ENCODE results near the gene HRAS. TPM values are rescaled to one million over a fixed set of nuclear protein-coding genes. Genes with fewer than 3 reads are reported as not detected.

Gene HRAS
- polyA plus RNA-seq, 1 of the 3 experiments (the other 2 are of a cell fraction) = 217 TPM

DNA sequence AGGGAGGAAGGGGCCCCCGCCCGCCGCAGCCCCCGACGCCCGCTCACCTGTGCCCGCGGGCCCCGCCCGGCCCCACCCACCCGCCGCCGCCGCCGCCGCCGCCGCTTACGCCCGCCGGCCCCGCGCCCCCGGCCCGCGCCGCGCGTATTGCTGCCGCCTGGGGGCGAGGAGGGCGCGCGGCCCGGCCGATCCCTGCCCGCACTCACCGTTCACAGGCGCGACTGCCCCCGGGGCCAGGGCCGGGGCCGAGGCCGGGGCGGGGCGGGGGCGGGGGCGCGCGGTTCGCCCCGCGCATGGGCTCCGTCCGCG, 212 bp downstream of the HRAS start:
- ChIA-PET CTCF (interaction anchor here (1.2 to 1.8 kb wide), 5 partner anchors 10 to 184 kb away, joined by 3 to 11 read pairs (median 4); no protein-coding TSS in a partner anchor), POLR2A (no interaction called here)
- WGBS (ENCODE audit: low lambda C conversion rate) = no CpG with 5 or more reads among the region's 56 CpGs

DNA sequence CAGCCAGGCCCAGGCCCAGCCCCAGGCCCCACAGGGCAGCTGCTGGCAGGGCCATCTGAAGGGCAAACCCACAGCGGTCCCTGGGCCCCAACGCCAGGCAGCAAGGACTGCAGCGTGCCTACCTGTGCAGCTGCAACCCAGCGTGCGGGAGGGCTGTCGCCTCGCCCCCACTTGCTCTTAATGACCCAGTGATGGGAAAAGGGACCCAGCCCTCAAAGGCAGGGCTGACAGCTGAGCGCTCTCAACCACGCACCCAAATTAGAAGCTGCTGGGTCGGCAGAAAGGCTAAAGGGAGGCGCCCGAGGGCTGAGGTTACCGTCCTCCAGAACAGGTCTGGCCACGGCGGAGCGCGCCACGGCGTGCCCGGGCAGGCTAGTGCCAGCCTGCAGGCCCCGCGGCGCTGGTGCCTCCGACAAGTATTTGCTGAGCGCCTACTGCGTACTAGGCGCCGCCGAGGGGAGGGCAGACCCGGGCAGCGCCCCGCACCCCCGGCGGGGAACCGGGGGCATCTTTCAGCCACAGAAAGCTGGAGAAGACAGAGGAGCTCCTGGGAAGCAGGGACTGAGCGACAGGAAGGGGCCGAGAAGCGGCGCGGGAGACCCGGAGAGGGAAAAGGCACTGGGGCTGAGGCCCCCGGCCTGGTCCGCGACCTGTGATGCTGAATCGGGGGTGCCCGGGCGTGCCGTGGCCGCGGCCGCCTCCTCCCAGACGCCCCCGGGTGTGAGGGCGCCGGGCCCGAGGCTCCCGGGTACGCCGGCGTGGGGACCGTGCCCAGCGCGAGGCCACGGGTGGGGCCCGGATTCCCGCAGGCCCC, 773 bp downstream of the HRAS start:
- ChIA-PET CTCF (interaction anchor here (0.9 to 2.3 kb wide), 5 partner anchors 10 to 185 kb away, joined by 3 to 11 read pairs (median 5); no protein-coding TSS in a partner anchor), POLR2A (no interaction called here)
- peaks cover 0 to 27% of the 10 kb centered on the region in 2 experiments for H3K36me3 ChIP-seq (replicated peaks in 1 of 2; ENCODE audit: control insufficient read depth in 1 of 2, insufficient read depth in 2 of 2, low read length in 1 of 2)
- H2AFZ ChIP-seq (ENCODE audit: low read depth) = no peak overlapping the region
- peak; percentile 71 for DNase-seq
- 20% methylated on average over 1 of the region's 66 CpGs for WGBS (ENCODE audit: low lambda C conversion rate)
- no peaks in the 10 kb centered on the region for H3K27me3 ChIP-seq (ENCODE audit: insufficient read depth)
- peaks cover 0 to 12% of the 10 kb centered on the region in 2 experiments; a peak in 1 of 4 replicates for H3K4me1 ChIP-seq (ENCODE audit: control insufficient read depth in 1 of 2, insufficient read depth in 2 of 2, low read depth in 1 of 2, low read length in 1 of 2)
- TF ChIP-seq, protein P1, sequence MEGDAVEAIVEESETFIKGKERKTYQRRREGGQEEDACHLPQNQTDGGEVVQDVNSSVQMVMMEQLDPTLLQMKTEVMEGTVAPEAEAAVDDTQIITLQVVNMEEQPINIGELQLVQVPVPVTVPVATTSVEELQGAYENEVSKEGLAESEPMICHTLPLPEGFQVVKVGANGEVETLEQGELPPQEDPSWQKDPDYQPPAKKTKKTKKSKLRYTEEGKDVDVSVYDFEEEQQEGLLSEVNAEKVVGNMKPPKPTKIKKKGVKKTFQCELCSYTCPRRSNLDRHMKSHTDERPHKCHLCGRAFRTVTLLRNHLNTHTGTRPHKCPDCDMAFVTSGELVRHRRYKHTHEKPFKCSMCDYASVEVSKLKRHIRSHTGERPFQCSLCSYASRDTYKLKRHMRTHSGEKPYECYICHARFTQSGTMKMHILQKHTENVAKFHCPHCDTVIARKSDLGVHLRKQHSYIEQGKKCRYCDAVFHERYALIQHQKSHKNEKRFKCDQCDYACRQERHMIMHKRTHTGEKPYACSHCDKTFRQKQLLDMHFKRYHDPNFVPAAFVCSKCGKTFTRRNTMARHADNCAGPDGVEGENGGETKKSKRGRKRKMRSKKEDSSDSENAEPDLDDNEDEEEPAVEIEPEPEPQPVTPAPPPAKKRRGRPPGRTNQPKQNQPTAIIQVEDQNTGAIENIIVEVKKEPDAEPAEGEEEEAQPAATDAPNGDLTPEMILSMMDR (IDR thresholded peaks at IDR 0.05) = peak; percentile 10; the same call in 1 of the 2 replicates
- TF ChIP-seq EZH2phosphoT487 (IDR thresholded peaks at IDR 0.05; ENCODE audit: borderline replicate concordance, low read depth) = no peak
- no peak for TF ChIP-seq GABPA (IDR thresholded peaks at IDR 0.05; ENCODE audit: low read depth)
- TF ChIP-seq, protein P2, sequence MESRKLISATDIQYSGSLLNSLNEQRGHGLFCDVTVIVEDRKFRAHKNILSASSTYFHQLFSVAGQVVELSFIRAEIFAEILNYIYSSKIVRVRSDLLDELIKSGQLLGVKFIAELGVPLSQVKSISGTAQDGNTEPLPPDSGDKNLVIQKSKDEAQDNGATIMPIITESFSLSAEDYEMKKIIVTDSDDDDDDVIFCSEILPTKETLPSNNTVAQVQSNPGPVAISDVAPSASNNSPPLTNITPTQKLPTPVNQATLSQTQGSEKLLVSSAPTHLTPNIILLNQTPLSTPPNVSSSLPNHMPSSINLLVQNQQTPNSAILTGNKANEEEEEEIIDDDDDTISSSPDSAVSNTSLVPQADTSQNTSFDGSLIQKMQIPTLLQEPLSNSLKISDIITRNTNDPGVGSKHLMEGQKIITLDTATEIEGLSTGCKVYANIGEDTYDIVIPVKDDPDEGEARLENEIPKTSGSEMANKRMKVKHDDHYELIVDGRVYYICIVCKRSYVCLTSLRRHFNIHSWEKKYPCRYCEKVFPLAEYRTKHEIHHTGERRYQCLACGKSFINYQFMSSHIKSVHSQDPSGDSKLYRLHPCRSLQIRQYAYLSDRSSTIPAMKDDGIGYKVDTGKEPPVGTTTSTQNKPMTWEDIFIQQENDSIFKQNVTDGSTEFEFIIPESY (IDR thresholded peaks at IDR 0.05; ENCODE audit: borderline replicate concordance, low read depth) = no peak
- no peaks in the 10 kb centered on the region for H3K9me2 ChIP-seq
- H3K9me3 ChIP-seq = no peaks in the 10 kb centered on the region
- H3K4me3 ChIP-seq (ENCODE audit: low read depth in 2 of 2, low read length in 1 of 2) = peak overlapping the region; percentile 88 to 92
- peaks cover 15% of the 10 kb centered on the region for H3K79me2 ChIP-seq (ENCODE audit: insufficient read depth)
- H4K20me1 ChIP-seq (ENCODE audit: insufficient read depth) = peaks cover 10% of the 10 kb centered on the region; the same call in 1 of the 2 replicates
- H3K4me2 ChIP-seq = peak overlapping the region; percentile 99
- H3K9ac ChIP-seq = peak overlapping the region; percentile 71
- H3F3A ChIP-seq (replicated peaks; ENCODE audit: insufficient read depth) = no peaks in the 10 kb centered on the region
- peak overlapping the region in 1 of 2 experiments; percentile 69; a peak in 1 of 4 replicates for H3K27ac ChIP-seq (ENCODE audit: low read depth in 2 of 2, low read length in 1 of 2)

More for the DNA sequence above, 212 bp downstream of the HRAS start:
- H3K27ac ChIP-seq (ENCODE audit: low read depth in 2 of 2, low read length in 1 of 2) = peak overlapping the region in 1 of 2 experiments; percentile 69; a peak in 1 of 4 replicates
- peak overlapping the region; percentile 71; the same call in 1 of the 2 replicates for H3K9ac ChIP-seq
- no peaks in the 10 kb centered on the region for H3F3A ChIP-seq (replicated peaks; ENCODE audit: insufficient read depth)
- H3K9me3 ChIP-seq = no peaks in the 10 kb centered on the region
- peaks cover 10% of the 10 kb centered on the region; the same call in 1 of the 2 replicates for H4K20me1 ChIP-seq (ENCODE audit: insufficient read depth)
- peaks cover 0 to 12% of the 10 kb centered on the region in 2 experiments; a peak in 1 of 4 replicates for H3K4me1 ChIP-seq (ENCODE audit: control insufficient read depth in 1 of 2, insufficient read depth in 2 of 2, low read depth in 1 of 2, low read length in 1 of 2)
- no peak for DNase-seq
- TF ChIP-seq NRF1 (IDR thresholded peaks at IDR 0.05; ENCODE audit: low read depth, low read length) (no peak), GABPA (IDR thresholded peaks at IDR 0.05; ENCODE audit: low read depth) (no peak), RCOR1 (IDR thresholded peaks at IDR 0.05; ENCODE audit: low read length) (no peak), YY1 (IDR thresholded peaks at IDR 0.05; ENCODE audit: low read depth) (no peak)
- no peak overlapping the region for H3K4me2 ChIP-seq
- H3K4me3 ChIP-seq (ENCODE audit: low read depth in 2 of 2, low read length in 1 of 2) = peak overlapping the region; percentile 88 to 92; a peak in 3 of 4 replicates
- no peak overlapping the region for H2AFZ ChIP-seq (ENCODE audit: low read depth)
- H3K36me3 ChIP-seq (replicated peaks in 1 of 2; ENCODE audit: control insufficient read depth in 1 of 2, insufficient read depth in 2 of 2, low read length in 1 of 2) = peaks cover 0 to 27% of the 10 kb centered on the region in 2 experiments
- H3K9me2 ChIP-seq = no peaks in the 10 kb centered on the region
- H3K79me2 ChIP-seq (ENCODE audit: insufficient read depth) = peaks cover 15% of the 10 kb centered on the region
- H3K27me3 ChIP-seq (ENCODE audit: insufficient read depth) = no peaks in the 10 kb centered on the region
